KMS-11 (cell line): ENCODE measurements around the gene SAE1.

ENCODE experiments used
- H2AFZ ChIP-seq: fragments of 200-600 bp; sonication (generic); 2 replicates; pipeline ENCODE4 v1.6.1; 2016; ENCODE audit warnings: antibody characterized with exemption, mixed run types, low read depth
- H3K27ac ChIP-seq: fragments of 200-600 bp; sonication (generic); 2 replicates; pipeline ENCODE4 v1.6.1; 2016; ENCODE audit warnings: mild to moderate bottlenecking, mixed run types
- H3K27me3 ChIP-seq: fragments of 200-600 bp; sonication (generic); 2 replicates; pipeline ENCODE4 v1.6.1; 2017; ENCODE audit warnings: mild to moderate bottlenecking, low read depth, mixed run types, moderate library complexity; ENCODE audit not compliant: insufficient read depth
- H3K36me3 ChIP-seq: fragments of 200-600 bp; sonication (generic); 2 replicates; pipeline ENCODE4 v1.6.1; 2017; ENCODE audit warnings: mild to moderate bottlenecking, mixed run types; ENCODE audit not compliant: insufficient read depth
- H3K4me1 ChIP-seq: fragments of 200-600 bp; sonication (generic); 2 replicates; pipeline ENCODE4 v1.6.1; 2016; ENCODE audit warnings: mild to moderate bottlenecking, low read depth, mixed run types; ENCODE audit not compliant: poor library complexity, severe bottlenecking
- H3K4me2 ChIP-seq: fragments of 200-600 bp; sonication (generic); 2 replicates; pipeline ENCODE4 v1.7.0; 2016; ENCODE audit warnings: mild to moderate bottlenecking, mixed run types
- H3K4me3 ChIP-seq: fragments of 200-600 bp; sonication (generic); IDR thresholded peaks from 2 replicates; pipeline ENCODE4 v1.6.1; 2017; ENCODE audit warnings: low read depth, low read length, mixed read lengths; ENCODE audit not compliant: insufficient read depth
- H3K79me2 ChIP-seq: fragments of 200-600 bp; sonication (generic); 2 replicates; pipeline ENCODE4 v1.6.1; 2016; ENCODE audit warnings: low read depth, mixed run types; ENCODE audit not compliant: insufficient read depth
- H3K9ac ChIP-seq: fragments of 200-600 bp; sonication (generic); 2 replicates; pipeline ENCODE4 v1.6.1; 2016; ENCODE audit warnings: mild to moderate bottlenecking, mixed run types
- H4K20me1 ChIP-seq: fragments of 200-600 bp; sonication (generic); 2 replicates; pipeline ENCODE4 v1.6.1; 2016; ENCODE audit warnings: mild to moderate bottlenecking, mixed run types; ENCODE audit not compliant: insufficient read depth
- CTCF ChIP-seq: fragments of 200-600 bp; sonication (generic); conservative IDR thresholded peaks from 2 replicates; pipeline ENCODE4 v1.6.1; 2017; ENCODE audit warnings: low read depth, mild to moderate bottlenecking, antibody characterized with exemption, low read length, moderate library complexity, mixed read lengths

The SAE1 gene

GRCh38 chr19:47107202-47107952 lies 23.3 kb upstream of the SAE1 start:
- no peak overlapping the region for H3K27ac ChIP-seq

DNA sequence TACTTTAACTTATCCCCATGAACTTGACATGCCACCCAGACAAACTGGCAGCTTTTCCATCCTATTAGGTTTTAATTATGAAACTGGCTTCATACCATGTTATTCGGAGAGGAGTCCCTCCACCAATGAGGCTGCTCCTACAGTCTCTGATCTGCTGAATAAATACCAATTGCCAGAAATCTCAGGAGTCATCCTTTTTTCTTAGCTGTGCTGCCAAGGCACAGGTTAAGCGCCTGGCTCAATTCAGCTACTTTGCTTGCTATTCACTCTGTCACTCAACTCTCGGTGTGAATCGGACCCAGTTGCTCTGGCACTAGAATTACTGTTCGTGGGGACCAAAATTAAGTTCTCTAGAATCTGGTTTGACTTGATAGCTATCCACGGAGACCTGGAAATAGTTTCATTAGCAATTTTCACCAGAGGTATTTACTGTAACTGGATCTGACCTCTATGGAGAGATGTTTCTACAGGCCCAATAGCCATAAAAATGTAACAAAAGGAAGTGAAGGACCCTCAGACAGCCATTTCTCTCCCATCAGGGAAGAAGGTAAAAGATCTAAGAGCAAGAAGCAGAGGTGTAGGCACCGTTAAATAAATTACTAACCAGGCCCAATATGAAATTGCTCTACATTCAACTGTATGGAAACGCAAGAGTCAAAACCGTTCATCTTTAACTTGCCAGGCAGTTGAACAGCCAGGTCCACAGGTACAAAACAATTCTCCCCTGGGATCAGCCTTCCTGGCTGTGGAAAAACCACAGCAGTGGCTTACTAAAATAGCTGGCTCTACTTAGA lies 22.5 kb upstream of the SAE1 start:
- Histone ChIP-seq H2AFZ (no peak overlapping the region), H3K9ac (no peak overlapping the region), H3K36me3 (no peaks in the 10 kb centered on the region), H3K4me1 (peaks cover 16% of the 10 kb centered on the region), H3K79me2 (peaks cover 66% of the 10 kb centered on the region), H3K4me2 (no peak overlapping the region), H4K20me1 (no peaks in the 10 kb centered on the region), H3K27ac (0 out of 2 replicates have a peak overlapping the region, but pooled peaks have one; percentile 3), H3K27me3 (no peaks in the 10 kb centered on the region), H3K4me3 (no peak overlapping the region)
- TF ChIP-seq CTCF, result no peak

More at GRCh38 chr19:47107202-47107952, 23.3 kb upstream of the SAE1 start:
- Histone ChIP-seq H3K9ac (no peak overlapping the region), H3K79me2 (peaks cover 74% of the 10 kb centered on the region), H3K4me2 (no peak overlapping the region), H3K4me3 (no peak overlapping the region), H3K36me3 (no peaks in the 10 kb centered on the region), H2AFZ (no peak overlapping the region), H4K20me1 (peaks cover 6% of the 10 kb centered on the region; the same call in 1 of the 2 replicates), H3K4me1 (peaks cover 16% of the 10 kb centered on the region), H3K27me3 (no peaks in the 10 kb centered on the region)
- TF ChIP-seq CTCF, result no peak

DNA sequence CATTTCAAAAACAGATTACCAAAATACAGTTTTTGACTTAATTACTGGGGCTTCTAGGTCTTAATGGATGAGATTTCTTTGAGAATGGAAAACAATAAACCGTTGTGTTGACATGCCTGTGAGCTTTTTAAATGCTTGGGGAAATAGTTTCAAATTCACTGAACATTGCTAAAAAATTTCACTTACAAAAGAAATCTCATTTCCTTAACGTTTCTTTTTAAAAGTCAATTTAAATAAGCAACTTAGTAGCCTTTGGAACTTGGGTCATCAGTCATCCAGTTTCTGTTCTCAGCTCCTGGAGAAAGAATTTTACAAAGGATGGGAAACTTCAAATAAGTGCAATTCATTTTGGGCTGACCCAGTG lies 21.5 kb upstream of the SAE1 start:
- Histone ChIP-seq H3K27me3 (no peaks in the 10 kb centered on the region), H3K36me3 (no peaks in the 10 kb centered on the region), H3K79me2 (peaks cover 62% of the 10 kb centered on the region), H3K27ac (0 out of 2 replicates have a peak overlapping the region, but pooled peaks have one; percentile 3), H3K4me2 (no peak overlapping the region), H3K4me1 (peaks cover 20% of the 10 kb centered on the region), H3K9ac (no peak overlapping the region), H2AFZ (no peak overlapping the region), H4K20me1 (no peaks in the 10 kb centered on the region), H3K4me3 (no peak overlapping the region)
- TF ChIP-seq CTCF, result no peak

DNA sequence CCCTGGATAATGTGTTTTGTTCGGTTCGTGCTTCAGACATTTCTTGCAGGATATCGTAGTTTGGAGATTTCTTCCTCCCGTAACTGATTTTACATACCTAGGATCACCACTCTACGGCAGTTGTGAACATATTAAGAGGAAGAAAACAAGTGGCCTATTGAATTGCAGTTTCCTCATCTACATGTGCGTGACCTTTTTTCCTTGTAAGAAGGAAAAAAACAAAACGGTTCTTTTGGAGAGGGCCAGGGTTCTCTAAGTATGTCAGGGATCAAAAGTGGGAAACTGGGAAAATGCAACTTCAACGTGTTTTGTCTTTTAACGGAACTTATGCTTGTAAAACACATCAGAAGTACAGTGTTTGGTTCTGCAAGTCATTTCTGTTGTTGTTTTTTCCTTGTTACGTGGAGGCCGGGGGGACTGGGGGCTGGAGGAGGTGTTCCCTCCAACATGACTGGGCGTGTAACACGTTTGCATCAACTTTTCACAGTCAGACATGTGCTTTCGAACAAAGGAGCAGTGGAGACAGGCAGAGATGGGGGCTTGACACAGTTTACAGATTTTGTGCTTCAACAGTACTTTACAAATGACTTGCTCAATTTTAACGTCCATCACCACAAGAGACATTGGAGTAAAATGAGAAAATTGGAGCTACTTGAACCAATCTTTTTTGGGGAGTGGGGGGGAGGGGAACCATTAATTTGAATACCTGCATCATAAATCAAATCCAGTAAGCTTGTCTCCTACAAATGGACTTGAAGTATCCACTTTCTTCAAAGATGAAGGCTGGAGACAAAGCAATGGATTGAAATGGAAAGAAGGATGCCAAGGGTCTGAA lies 20.9 kb upstream of the SAE1 start:
- Histone ChIP-seq H4K20me1 (no peaks in the 10 kb centered on the region), H3K9ac (peak overlapping the region; percentile 100; the same call in 1 of the 2 replicates), H3K4me3 (no peak overlapping the region), H3K79me2 (peaks cover 57% of the 10 kb centered on the region), H3K27me3 (no peaks in the 10 kb centered on the region), H2AFZ (no peak overlapping the region), H3K27ac (0 out of 2 replicates have a peak overlapping the region, but pooled peaks have one; percentile 3), H3K4me1 (peaks cover 24% of the 10 kb centered on the region), H3K36me3 (no peaks in the 10 kb centered on the region), H3K4me2 (peak overlapping the region; percentile 89)
- no peak for TF ChIP-seq CTCF
